DND-41 (cell line): ENCODE results near the gene ZPBP2.

Experiments used
- CTCF ChIP-seq: IDR thresholded peaks from 2 replicates; pipeline ENCODE4 v1.5.1; 2012; ENCODE audit warnings: borderline replicate concordance, low read length, moderate library complexity, mild to moderate bottlenecking; ENCODE audit not compliant: poor library complexity, severe bottlenecking; ENCODE audit errors: extremely low read depth
- EZH2 ChIP-seq: IDR thresholded peaks from 3 replicates; pipeline ENCODE4 v1.6.1; 2012; ENCODE audit warnings: borderline replicate concordance, low read depth, mild to moderate bottlenecking, moderate library complexity, low read length, inconsistent platforms; ENCODE audit not compliant: severe bottlenecking

GRCh38 chr17:39926588-39927100 lies 58.6 kb downstream of the ZPBP2 start:
- TF ChIP-seq CTCF, result peak; percentile 4
- TF ChIP-seq EZH2, result no peak
